IMR-90 (cell line): ENCODE measurements around the gene DDT. TPM values are rescaled to one million over a fixed set of nuclear protein-coding genes. Genes with fewer than 3 reads are reported as not detected.

Experiments used
- ATAC-seq: fragments of 200-7000 bp; cut with Tn5 transposase; 2 replicates; pipeline ENCODE4 v1.9.1; 2020; ENCODE audit warnings: low read depth, mild to moderate bottlenecking, moderate library complexity
- BruUV-seq: library from RNA; stranded (reverse); fragments of 400-500 nt; replicated peaks from 2 replicates; lab custom pipeline; 2021; lab: Mats Ljungman, UMichigan
- CTCF ChIA-PET: fragments of 300-600 bp; formaldehyde crosslinking; extraction: SDS; loops from one replicate; lab custom pipeline; 2021; ENCODE audit warnings: antibody characterized with exemption; lab: Yijun Ruan, JAX
- POLR2A ChIA-PET: fragments of 300-600 bp; sonication (Branson Sonifier 250); formaldehyde crosslinking; loops from one replicate; lab custom pipeline; 2022; ENCODE audit warnings: antibody characterized with exemption; ENCODE audit not compliant: unreplicated experiment; lab: Charles Lee
- DNase-seq: peaks from one replicate; pipeline ENCODE4 v3.0.0; 2013
- H2AFZ ChIP-seq: replicated peaks from 2 replicates; pipeline ENCODE3; 2013; ENCODE audit warnings: low read length, mild to moderate bottlenecking; ENCODE audit not compliant: poor library complexity
- H2AK5ac ChIP-seq: 2 replicates; pipeline ENCODE4 v1.6.1; 2013; ENCODE audit warnings: low read depth, low read length, inconsistent platforms
- H2AK9ac ChIP-seq: replicated peaks from 2 replicates; pipeline ENCODE3; 2013; ENCODE audit warnings: mild to moderate bottlenecking, low read depth, low read length, moderate library complexity; ENCODE audit not compliant: poor library complexity
- H2BK120ac ChIP-seq: 2 replicates; pipeline ENCODE4 v1.6.1; 2013; ENCODE audit warnings: low read depth, low read length, inconsistent platforms
- H2BK15ac ChIP-seq: 3 replicates; pipeline ENCODE4 v1.6.1; 2013; ENCODE audit warnings: low read depth, low read length, inconsistent platforms
- H2BK20ac ChIP-seq: 2 replicates; pipeline ENCODE4 v1.6.1; 2013; ENCODE audit warnings: low read depth, mild to moderate bottlenecking, inconsistent platforms, low read length, moderate library complexity
- H2BK5ac ChIP-seq: 2 replicates; pipeline ENCODE4 v1.6.1; 2013; ENCODE audit warnings: mild to moderate bottlenecking, low read depth, low read length, inconsistent platforms; ENCODE audit not compliant: poor library complexity, severe bottlenecking
- H3K14ac ChIP-seq: replicated peaks from 2 replicates; pipeline ENCODE4 v1.6.1; 2013; ENCODE audit warnings: low read depth, low read length, inconsistent platforms
- H3K18ac ChIP-seq: 2 replicates; pipeline ENCODE4 v1.6.1; 2013; ENCODE audit warnings: low read depth, low read length, control low read depth
- H3K23ac ChIP-seq: 2 replicates; pipeline ENCODE4 v1.6.1; 2013; ENCODE audit warnings: low read depth, low read length, inconsistent platforms
- H3K27ac ChIP-seq: 2 replicates; pipeline ENCODE4 v1.5.1; 2013; ENCODE audit warnings: mild to moderate bottlenecking, control low read depth, low read length; ENCODE audit not compliant: insufficient read depth
- H3K27me3 ChIP-seq: 2 replicates; pipeline ENCODE4 v1.6.1; 2013; ENCODE audit warnings: low read length; ENCODE audit not compliant: control insufficient read depth, insufficient read depth
- H3K36me3 ChIP-seq: 2 replicates; pipeline ENCODE4 v1.6.1; 2013; ENCODE audit warnings: low read length, mixed read lengths; ENCODE audit not compliant: control insufficient read depth, insufficient read depth
- H3K4ac ChIP-seq: 2 replicates; pipeline ENCODE4 v1.6.1; 2013; ENCODE audit warnings: low read depth, low read length, inconsistent platforms
- H3K4me1 ChIP-seq: 2 replicates; pipeline ENCODE4 v1.6.1; 2013; ENCODE audit warnings: low read length, mixed read lengths; ENCODE audit not compliant: control insufficient read depth, insufficient read depth
- H3K4me2 ChIP-seq: 2 replicates; pipeline ENCODE4 v1.6.1; 2013; ENCODE audit warnings: low read depth, mild to moderate bottlenecking, control low read depth, low read length, moderate library complexity
- H3K4me3 ChIP-seq: 2 replicates; pipeline ENCODE4 v1.5.1; 2013; ENCODE audit warnings: low read depth, mild to moderate bottlenecking, control low read depth, low read length, moderate library complexity; ENCODE audit not compliant: insufficient read depth
- H3K56ac ChIP-seq: 2 replicates; pipeline ENCODE4 v1.6.1; 2013; ENCODE audit warnings: low read length, inconsistent platforms; ENCODE audit not compliant: insufficient read depth; ENCODE audit errors: extremely low read depth
- H3K79me1 ChIP-seq, 2 experiments: 2 replicates each; pipeline ENCODE4 v1.6.1; 2013; ENCODE audit warnings: low read length in 2 of 2, inconsistent platforms in 1 of 2, low read depth in 1 of 2
- H3K9ac ChIP-seq: 2 replicates; pipeline ENCODE4 v1.6.1; 2013; ENCODE audit warnings: low read depth, low read length, control low read depth
- H3K9me1 ChIP-seq: 2 replicates; pipeline ENCODE4 v1.6.1; 2013; ENCODE audit warnings: low read length, inconsistent platforms; ENCODE audit not compliant: insufficient read depth
- H3K9me3 ChIP-seq: 2 replicates; pipeline ENCODE4 v1.6.1; 2013; ENCODE audit warnings: low read length; ENCODE audit not compliant: control insufficient read depth, insufficient read depth
- H4K20me1 ChIP-seq: 2 replicates; pipeline ENCODE4 v1.6.1; 2013; ENCODE audit warnings: low read length, inconsistent platforms; ENCODE audit not compliant: insufficient read depth
- H4K5ac ChIP-seq: 2 replicates; pipeline ENCODE4 v1.6.1; 2013; ENCODE audit warnings: mild to moderate bottlenecking, low read depth, low read length, control low read depth
- H4K8ac ChIP-seq, 2 experiments: 2 replicates each; pipeline ENCODE4 v1.6.1; 2013; ENCODE audit warnings: low read depth in 2 of 2, low read length in 2 of 2, control low read depth in 1 of 2, inconsistent platforms in 1 of 2
- H4K91ac ChIP-seq: 2 replicates; pipeline ENCODE4 v1.6.1; 2013; ENCODE audit warnings: low read depth, low read length, inconsistent platforms; ENCODE audit not compliant: insufficient read depth
- CHD1 ChIP-seq: IDR thresholded peaks from 2 replicates; pipeline ENCODE4 v1.6.1; 2012; ENCODE audit warnings: low read depth, low read length, improper control_type of control experiment
- FOS ChIP-seq: fragments of 150-350 bp; IDR thresholded peaks from 2 replicates; pipeline ENCODE4 v1.6.1; 2016; ENCODE audit warnings: low read depth, low read length
- MAZ ChIP-seq: IDR thresholded peaks from 2 replicates; pipeline ENCODE4 v1.6.1; 2012; ENCODE audit warnings: low read depth, mild to moderate bottlenecking, low read length, improper control_type of control experiment, moderate library complexity, borderline replicate concordance
- NFE2L2 ChIP-seq: fragments of 150-350 bp; IDR thresholded peaks from 2 replicates; pipeline ENCODE4 v1.6.1; 2016; ENCODE audit warnings: low read depth, mild to moderate bottlenecking, low read length
- POLR2A ChIP-seq: IDR thresholded peaks from 2 replicates; pipeline ENCODE4 v1.6.1; 2012; ENCODE audit warnings: mild to moderate bottlenecking, low read depth, low read length
- RCOR1 ChIP-seq: IDR thresholded peaks from 2 replicates; pipeline ENCODE4 v1.6.1; 2012; ENCODE audit warnings: mild to moderate bottlenecking, low read length, improper control_type of control experiment; ENCODE audit not compliant: insufficient replicate concordance
- SMC3 ChIP-seq: fragments of 150-350 bp; IDR thresholded peaks from 2 replicates; pipeline ENCODE4 v1.6.1; 2016; ENCODE audit warnings: low read depth, mild to moderate bottlenecking, antibody characterized with exemption, low read length, moderate library complexity
- WGBS, 2 experiments: methylation state at CpG; one replicate each; pipeline versions ENCODE4 v1.1.5 to v1.1.7; 2013; ENCODE audit warnings: missing lambda C conversion rate in 2 of 2; ENCODE audit not compliant: insufficient read length in 1 of 2; ENCODE audit errors: extremely low coverage in 2 of 2; 5-methylcytosine and 5-hydroxymethylcytosine counted together
- dilution Hi-C: fragments of 300-500 bp; cut with HindIII; formaldehyde crosslinking; loops from one replicate; pipeline ENCODE4 v1.14.3; 2018; ENCODE audit warnings: low sequenced_read_pairs; ENCODE audit not compliant: unreplicated experiment
- in situ Hi-C: fragments of 300-500 bp; cut with MboI; formaldehyde crosslinking; loops from 3 replicates; pipeline ENCODE4 v1.14.3; 2019; ENCODE audit warnings: low sequenced_read_pairs, inconsistent platforms, mixed read lengths
- intact Hi-C: fragments of 100-400 bp; cut with micrococcal nuclease; formaldehyde crosslinking; loops from 2 replicates; pipeline ENCODE4 v1.10.0; 2022
- polyA plus RNA-seq, 3 experiments: library from polyadenylated mRNA; depleted of rRNA; stranded (reverse); fragments of >200 nt; gene quantifications; 2 replicates each; pipeline ENCODE4 v1.2.3, GENCODE V29; 2012; ENCODE audit warnings: low replicate concordance in 1 of 3
- total RNA-seq: library from RNA; depleted of rRNA; stranded (reverse); fragments of >200 nt; gene quantifications from 2 replicates; pipeline ENCODE4 v1.2.3, GENCODE V29; 2012
- TF ChIP-seq, protein P1 (sequence below): fragments of 150-350 bp; IDR thresholded peaks from 2 replicates; pipeline ENCODE4 v1.6.1; 2016; ENCODE audit warnings: low read depth, mild to moderate bottlenecking, low read length, moderate library complexity, borderline replicate concordance
- TF ChIP-seq, protein P2 (sequence below): fragments of 150-350 bp; IDR thresholded peaks from 2 replicates; pipeline ENCODE4 v1.6.1; 2017; ENCODE audit warnings: mild to moderate bottlenecking, antibody characterized with exemption, low read length, low read depth

DDT gene
- total and polyA plus RNA-seq, 2 of the 4 experiments (the other 2 are of a cell fraction), result 54.8 to 151 TPM

DNA sequence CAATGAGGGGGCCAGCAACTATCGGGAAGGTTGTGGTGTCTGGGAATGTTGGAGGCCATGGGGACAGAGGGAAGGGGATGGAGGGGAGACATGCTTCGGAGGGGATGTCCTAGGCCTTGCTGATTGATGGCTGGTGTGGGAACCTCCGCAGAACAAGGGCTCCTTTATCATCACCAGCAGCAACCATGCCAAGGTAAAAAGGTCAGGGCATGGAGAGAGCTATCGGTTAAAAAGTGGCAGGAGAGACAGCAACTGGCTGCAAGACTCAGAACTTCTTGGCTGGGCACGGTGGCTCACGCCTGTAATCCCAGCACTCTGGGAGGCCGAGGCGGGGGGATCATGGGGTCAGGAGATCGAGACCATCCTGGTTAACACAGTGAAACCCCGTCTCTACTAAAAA lies 28.0 kb upstream of the DDT start:
- H3K4me2 ChIP-seq, result no peak overlapping the region
- no peaks in the 10 kb centered on the region for H3K9me3 ChIP-seq
- dilution Hi-C loops, result no loop called here
- DNase-seq (no peak), ATAC-seq (no peak)
- no peak overlapping the region for H2BK5ac ChIP-seq
- no peak overlapping the region for H3K27ac ChIP-seq
- H3K4ac ChIP-seq, result no peak overlapping the region
- 100% methylated on average over 2 of the region's 10 CpGs; no CpG with 5 or more reads in 1 of the 2 experiments for WGBS, 2 experiments
- no peak overlapping the region for H3K56ac ChIP-seq
- H4K5ac ChIP-seq, result no peak overlapping the region
- no peaks in the 10 kb centered on the region for H3K9me1 ChIP-seq
- H2BK20ac ChIP-seq, result no peak overlapping the region
- no peaks in the 10 kb centered on the region for H3K4me1 ChIP-seq
- no peak overlapping the region for H3K18ac ChIP-seq
- no peak overlapping the region for H4K8ac ChIP-seq
- POLR2A ChIA-PET, result no interaction called here
- H3K27me3 ChIP-seq, result no peaks in the 10 kb centered on the region; the same call in 1 of the 2 replicates
- CTCF ChIA-PET, result no interaction called here
- H3K23ac ChIP-seq, result no peak overlapping the region
- no peak overlapping the region for H3K14ac ChIP-seq
- no peak overlapping the region for H4K91ac ChIP-seq
- no peaks in the 10 kb centered on the region for H4K20me1 ChIP-seq
- no peaks in the 10 kb centered on the region for H3K79me1 ChIP-seq
- H2BK15ac ChIP-seq, result no peak overlapping the region
- H3K9ac ChIP-seq, result no peak overlapping the region
- no peak overlapping the region for H2AK5ac ChIP-seq
- intact Hi-C loops, result no loop called here
- no peak overlapping the region for H2AFZ ChIP-seq
- H2AK9ac ChIP-seq, result no peak overlapping the region
- H2BK120ac ChIP-seq, result no peak overlapping the region
- in situ Hi-C loops, result no loop called here
- no peak overlapping the region for H3K4me3 ChIP-seq
- TF ChIP-seq POLR2A (no peak), SMC3 (no peak), RCOR1 (no peak), CHD1 (no peak), MAZ (no peak), FOS (no peak), NFE2L2 (no peak)
- TF ChIP-seq, protein P1, sequence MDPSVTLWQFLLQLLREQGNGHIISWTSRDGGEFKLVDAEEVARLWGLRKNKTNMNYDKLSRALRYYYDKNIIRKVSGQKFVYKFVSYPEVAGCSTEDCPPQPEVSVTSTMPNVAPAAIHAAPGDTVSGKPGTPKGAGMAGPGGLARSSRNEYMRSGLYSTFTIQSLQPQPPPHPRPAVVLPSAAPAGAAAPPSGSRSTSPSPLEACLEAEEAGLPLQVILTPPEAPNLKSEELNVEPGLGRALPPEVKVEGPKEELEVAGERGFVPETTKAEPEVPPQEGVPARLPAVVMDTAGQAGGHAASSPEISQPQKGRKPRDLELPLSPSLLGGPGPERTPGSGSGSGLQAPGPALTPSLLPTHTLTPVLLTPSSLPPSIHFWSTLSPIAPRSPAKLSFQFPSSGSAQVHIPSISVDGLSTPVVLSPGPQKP, result no peak
- TF ChIP-seq, protein P2, sequence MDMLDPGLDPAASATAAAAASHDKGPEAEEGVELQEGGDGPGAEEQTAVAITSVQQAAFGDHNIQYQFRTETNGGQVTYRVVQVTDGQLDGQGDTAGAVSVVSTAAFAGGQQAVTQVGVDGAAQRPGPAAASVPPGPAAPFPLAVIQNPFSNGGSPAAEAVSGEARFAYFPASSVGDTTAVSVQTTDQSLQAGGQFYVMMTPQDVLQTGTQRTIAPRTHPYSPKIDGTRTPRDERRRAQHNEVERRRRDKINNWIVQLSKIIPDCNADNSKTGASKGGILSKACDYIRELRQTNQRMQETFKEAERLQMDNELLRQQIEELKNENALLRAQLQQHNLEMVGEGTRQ, result no peak
- H3K36me3 ChIP-seq, result no peaks in the 10 kb centered on the region
- BruUV-seq, result no TSS peak
